HepG2 (cell line): ENCODE results near the gene ELAPOR1. TPM values are rescaled to one million over a fixed set of nuclear protein-coding genes. Genes with fewer than 3 reads are reported as not detected.

Experiments
- ATAC-seq: fragments of 200-7000 bp; cut with Tn5 transposase; 3 replicates; pipeline ENCODE4 v1.9.1; 2020; ENCODE audit warnings: mild to moderate bottlenecking, moderate library complexity
- BruUV-seq: library from RNA; stranded (reverse); fragments of 400-500 nt; replicated peaks from 2 replicates; lab custom pipeline; 2021; lab: Mats Ljungman, UMichigan
- CTCF ChIA-PET: fragments of 300-600 bp; formaldehyde crosslinking; extraction: SDS; loops from one replicate; lab custom pipeline; 2021; ENCODE audit warnings: low total read pairs, inconsistent platforms, low intra/inter-chr PET ratio; lab: Yijun Ruan, JAX
- POLR2A ChIA-PET: fragments of 350-600 bp; sonication (Branson Sonifier 250); formaldehyde crosslinking; loops from one replicate; lab custom pipeline; 2020; ENCODE audit warnings: antibody characterized with exemption, inconsistent platforms; lab: Yijun Ruan, JAX
- DNase-seq: peaks from one replicate; pipeline ENCODE4 v3.0.0-alpha.2; 2015; ENCODE audit warnings: low spot score
- FAIRE-seq: peaks from 3 replicates; lab custom pipeline; 2011; peaks lifted over from hg19 to GRCh38; lab: Jason Lieb, UNC
- H2AFZ ChIP-seq: one replicate; pipeline ENCODE4 v1.6.1; 2011; ENCODE audit warnings: low read length, inconsistent platforms
- H3K27ac ChIP-seq: fragments of 300-600 bp; 3 replicates; pipeline ENCODE4 v1.8.0; 2011; ENCODE audit warnings: mixed run types, mild to moderate bottlenecking, mixed read lengths, low read length, inconsistent platforms; ENCODE audit not compliant: insufficient read depth; ENCODE audit errors: extremely low read length
- H3K27me3 ChIP-seq, 2 experiments: fragments of 200-600 bp in 1 of 2; 2 replicates in 1 of 2; 3 replicates in 1 of 2; pipeline versions ENCODE4 v1.6.0 to v1.8.0; 2011; ENCODE audit warnings: low read length in 2 of 2, mild to moderate bottlenecking in 2 of 2, moderate library complexity in 2 of 2, inconsistent platforms in 1 of 2; ENCODE audit not compliant: insufficient read depth in 2 of 2, control insufficient read depth in 1 of 2
- H3K36me3 ChIP-seq, 2 experiments: fragments of 200-600 bp in 1 of 2; replicated peaks in 1 of 2; 2 replicates in 1 of 2; 3 replicates in 1 of 2; pipeline versions ENCODE4 v1.5.1 to v1.8.0; 2011; ENCODE audit warnings: low read length in 2 of 2, inconsistent platforms in 1 of 2; ENCODE audit not compliant: insufficient read depth in 2 of 2, control insufficient read depth in 1 of 2
- H3K4me1 ChIP-seq: 2 replicates; pipeline ENCODE4 v1.5.1; 2012; ENCODE audit warnings: low read length, inconsistent platforms; ENCODE audit not compliant: insufficient read depth
- H3K4me2 ChIP-seq: 2 replicates; pipeline ENCODE4 v1.6.0; 2011; ENCODE audit warnings: low read depth, low read length, inconsistent platforms
- H3K4me3 ChIP-seq, 3 experiments: fragments of 200-600 bp in 1 of 3; sonication (generic), shearing (Covaris generic) in 1 of 3; replicated peaks in 1 of 3; 2 replicates each; pipeline ENCODE4 v1.5.1; 2011 to 2016; ENCODE audit warnings: low read length in 3 of 3, inconsistent platforms in 2 of 3, low read depth in 2 of 3, mild to moderate bottlenecking in 2 of 3, control low read depth in 1 of 3, mixed read lengths in 1 of 3; ENCODE audit not compliant: insufficient read depth in 1 of 3
- H3K79me2 ChIP-seq: one replicate; pipeline ENCODE4 v1.6.1; 2011; ENCODE audit warnings: low read length, inconsistent platforms; ENCODE audit not compliant: insufficient read depth
- H3K9ac ChIP-seq: 2 replicates; pipeline ENCODE4 v1.6.0; 2011; ENCODE audit warnings: mild to moderate bottlenecking, low read depth, low read length, inconsistent platforms; ENCODE audit not compliant: insufficient read depth
- H3K9me3 ChIP-seq: 2 replicates; pipeline ENCODE4 v1.5.1; 2012; ENCODE audit warnings: mild to moderate bottlenecking, low read length
- H4K20me1 ChIP-seq: 2 replicates; pipeline ENCODE4 v1.6.0; 2011; ENCODE audit warnings: inconsistent platforms, mild to moderate bottlenecking, low read length, moderate library complexity; ENCODE audit not compliant: insufficient read depth
- CENPX ChIP-seq: sonication (generic); formaldehyde crosslinking; IDR thresholded peaks from 2 replicates; pipeline ENCODE4 v1.9.0; 2021; ENCODE audit warnings: mild to moderate bottlenecking, missing genetic modification reagents, moderate library complexity
- GLI4 ChIP-seq: sonication (generic); formaldehyde crosslinking; IDR thresholded peaks from 2 replicates; pipeline ENCODE4 v1.5.1; 2020; ENCODE audit warnings: missing genetic modification reagents, mild to moderate bottlenecking, moderate library complexity, borderline replicate concordance
- HMGXB3 ChIP-seq: sonication (generic); formaldehyde crosslinking; IDR thresholded peaks from 2 replicates; pipeline ENCODE4 v1.4.0; 2020; ENCODE audit warnings: missing genetic modification reagents, borderline replicate concordance
- LCORL ChIP-seq, 2 experiments: fragments of 450-650 bp in 1 of 2; sonication (generic) in 1 of 2; formaldehyde crosslinking in 1 of 2; IDR thresholded peaks; 2 replicates each; pipeline versions ENCODE4 v1.5.0 to v1.6.1; 2017 to 2020; ENCODE audit warnings: antibody characterized with exemption in 1 of 2, missing genetic modification reagents in 1 of 2
- NFE2L2 ChIP-seq: fragments of 150-350 bp; IDR thresholded peaks from 2 replicates; pipeline ENCODE4 v1.6.1; 2014; ENCODE audit warnings: low read length
- PHB2 ChIP-seq: fragments of 450-650 bp; IDR thresholded peaks from 2 replicates; pipeline ENCODE4 v1.6.1; 2018; ENCODE audit not compliant: partially characterized antibody
- RARG ChIP-seq: sonication (generic); formaldehyde crosslinking; IDR thresholded peaks from 2 replicates; pipeline ENCODE4 v1.4.0; 2020; ENCODE audit warnings: low read depth, mild to moderate bottlenecking, missing genetic modification reagents
- RFXANK ChIP-seq: IDR thresholded peaks from 2 replicates; pipeline ENCODE4 v1.6.1; 2016
- THAP8 ChIP-seq: sonication (generic); formaldehyde crosslinking; IDR thresholded peaks from 2 replicates; pipeline ENCODE4 v1.5.1; 2020; ENCODE audit warnings: missing genetic modification reagents, mild to moderate bottlenecking, borderline replicate concordance
- THRA ChIP-seq: sonication (generic); formaldehyde crosslinking; IDR thresholded peaks from 2 replicates; pipeline ENCODE4 v1.4.0; 2020; ENCODE audit warnings: missing genetic modification reagents, borderline replicate concordance
- TP53 ChIP-seq: sonication (generic); formaldehyde crosslinking; conservative IDR thresholded peaks from 2 replicates; pipeline ENCODE4 v1.4.0; 2020; ENCODE audit warnings: missing genetic modification reagents
- ZBTB34 ChIP-seq: sonication (generic); formaldehyde crosslinking; IDR thresholded peaks from 2 replicates; pipeline ENCODE4 v1.8.0; 2022; ENCODE audit warnings: mild to moderate bottlenecking, missing genetic modification reagents
- ZFP41 ChIP-seq: sonication (generic); formaldehyde crosslinking; IDR thresholded peaks from 2 replicates; pipeline ENCODE4 v1.4.0; 2020; ENCODE audit warnings: mild to moderate bottlenecking, missing genetic modification reagents, borderline replicate concordance
- ZFP82 ChIP-seq: sonication (generic); formaldehyde crosslinking; IDR thresholded peaks from 2 replicates; pipeline ENCODE4 v1.5.1; 2020; ENCODE audit warnings: mild to moderate bottlenecking, missing genetic modification reagents, borderline replicate concordance
- ZFP90 ChIP-seq: sonication (generic); formaldehyde crosslinking; IDR thresholded peaks from 2 replicates; pipeline ENCODE4 v1.8.0; 2022; ENCODE audit warnings: missing genetic modification reagents, mild to moderate bottlenecking, inconsistent platforms, borderline replicate concordance
- ZNF160 ChIP-seq: sonication (generic); formaldehyde crosslinking; IDR thresholded peaks from 2 replicates; pipeline ENCODE4 v1.8.0; 2022; ENCODE audit warnings: mild to moderate bottlenecking, inconsistent platforms, missing genetic modification reagents
- ZNF343 ChIP-seq: sonication (generic); formaldehyde crosslinking; IDR thresholded peaks from 2 replicates; pipeline ENCODE4 v1.4.0; 2020; ENCODE audit warnings: mild to moderate bottlenecking, missing genetic modification reagents
- ZNF773 ChIP-seq: sonication (generic); formaldehyde crosslinking; IDR thresholded peaks from 2 replicates; pipeline ENCODE4 v1.4.0; 2020; ENCODE audit warnings: missing genetic modification reagents, borderline replicate concordance
- WGBS: methylation state at CpG from one replicate; pipeline ENCODE4 v1.1.6; 2017; ENCODE audit warnings: low lambda C conversion rate; 5-methylcytosine and 5-hydroxymethylcytosine counted together
- in situ Hi-C: cut with HindIII; loops from 2 replicates; pipeline ENCODE4 v1.10.0; 2017; ENCODE audit warnings: low pct_unique_long_range_greater_than_20kb; ENCODE audit not compliant: extremely low pct_ligation_motif_present
- intact Hi-C: fragments of 100-400 bp; cut with micrococcal nuclease; formaldehyde crosslinking; loops from one replicate; pipeline ENCODE4 v1.10.0; 2022; ENCODE audit not compliant: unreplicated experiment
- polyA plus RNA-seq, 8 experiments: library from polyadenylated mRNA; depleted of rRNA in 3 of 8; stranded (reverse) in 7 of 8; unstranded in 1 of 8; fragments of >200 nt; fragmentation: Illumina TruSeq in 4 of 8; extraction: Trizol in 4 of 8; gene quantifications; 2 replicates each; pipeline versions ENCODE4 v1.2.1 to v1.2.3, GENCODE V29; 2011 to 2016; ENCODE audit warnings: low read depth in 4 of 8, missing spikeins in 1 of 8, mixed read lengths in 1 of 8; ENCODE audit not compliant: insufficient read depth in 1 of 8
- total RNA-seq, 5 experiments: library from RNA; depleted of rRNA; stranded (reverse); fragments of >200 nt; fragmentation: Illumina TruSeq; extraction: Trizol; gene quantifications; 2 replicates each; pipeline ENCODE4 v1.2.3, GENCODE V29; 2016; ENCODE audit warnings: low read depth in 1 of 5

ELAPOR1 gene
- total and polyA plus RNA-seq, 2 of the 13 experiments (the other 11 are each of a cell fraction or from before 2014, with no cell fraction given): 0.13 to 0.20 TPM

GRCh38 chr1:109096120-109096519 is 17.8 kb upstream of the ELAPOR1 start:
- BruUV-seq: no TSS peak
- Histone ChIP-seq H3K9me3 (no peaks in the 10 kb centered on the region), H3K36me3 (peaks cover 2 to 15% of the 10 kb centered on the region in 2 experiments; a peak in 3 of 5 replicates), H3K9ac (no peak overlapping the region), H3K4me3 (no peak overlapping the region), H3K4me2 (no peak overlapping the region), H2AFZ (no peak overlapping the region), H4K20me1 (no peaks in the 10 kb centered on the region), H3K4me1 (peaks cover 15% of the 10 kb centered on the region), H3K27ac (no peak overlapping the region), H3K27me3 (no peaks in the 10 kb centered on the region; a peak in 1 of 5 replicates), H3K79me2 (peaks cover 26% of the 10 kb centered on the region)
- ATAC-seq: no peak
- intact Hi-C loops (loop anchor here (10.0 kb wide), 1 partner anchor 299 kb away; the partner anchor contains the start of gene SORT1), in situ Hi-C loops (no loop called here)
- FAIRE-seq: no peak
- ChIA-PET POLR2A (no interaction called here), CTCF (no interaction called here)
- 81% methylated on average over 1 of the region's 1 CpG for WGBS
- DNase-seq: no peak
- TF ChIP-seq ZNF343 (CRISPR knock-in tag) (no peak), NFE2L2 (no peak), ZBTB34 (CRISPR knock-in tag) (no peak), RFXANK (CRISPR knock-in tag) (no peak), TP53 (no peak), ZFP41 (CRISPR knock-in tag) (no peak), ZNF160 (CRISPR knock-in tag) (no peak), GLI4 (CRISPR knock-in tag) (no peak), HMGXB3 (CRISPR knock-in tag) (no peak), RARG (CRISPR knock-in tag) (no peak), ZNF773 (CRISPR knock-in tag) (no peak), THRA (no peak), ZFP90 (CRISPR knock-in tag) (no peak), THAP8 (CRISPR knock-in tag) (no peak), PHB2 (no peak), ZFP82 (CRISPR knock-in tag) (no peak), LCORL (IDR thresholded peaks at IDR 0.05) (no peak), LCORL (CRISPR knock-in tag; IDR thresholded peaks at IDR 0.05) (no peak), CENPX (no peak)
